NCI-H1694 treated with DMSO at 0.1 percent for 48 hours (cell line): ENCODE results near the gene GPR135.

Experiments
- DNase-seq: peaks from one replicate; lab custom pipeline; 2025; lab: John Stamatoyannopoulos, UW

GPR135 gene

DNA sequence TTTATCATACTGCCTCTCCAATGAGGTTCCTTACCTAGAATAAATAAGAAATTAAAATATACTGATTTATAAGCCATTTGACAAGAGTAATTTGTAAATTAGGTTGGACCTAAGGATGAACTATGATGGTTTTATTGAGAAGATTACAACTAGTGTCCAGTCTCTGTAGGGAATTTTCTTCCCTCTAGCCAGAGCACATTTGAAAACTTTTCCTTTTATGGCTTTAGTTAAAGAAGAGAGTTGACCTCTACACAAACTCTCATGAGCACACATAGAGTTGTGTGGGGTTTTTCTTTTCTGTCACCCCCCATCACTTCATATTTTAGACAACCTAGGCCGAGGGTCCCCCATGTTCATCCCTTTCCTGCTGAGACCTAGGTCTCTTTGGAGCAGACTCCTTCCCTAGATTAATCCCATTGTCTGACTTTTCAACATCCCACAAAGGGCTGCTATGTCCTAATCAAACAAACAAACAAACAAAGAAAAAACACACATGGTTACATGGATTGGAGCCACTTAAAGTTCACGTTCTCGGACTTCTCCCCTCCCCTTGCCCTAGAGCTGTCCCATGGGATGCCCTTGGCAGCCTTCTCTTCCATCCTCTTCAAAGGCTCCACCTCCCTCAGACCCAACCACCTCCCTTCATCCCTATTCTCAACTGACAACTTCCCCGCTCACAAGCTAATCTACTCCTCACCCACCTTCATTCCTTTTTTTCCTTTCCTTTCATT, 40.7 kb downstream of the GPR135 start:
- no peak for DNase-seq

DNA sequence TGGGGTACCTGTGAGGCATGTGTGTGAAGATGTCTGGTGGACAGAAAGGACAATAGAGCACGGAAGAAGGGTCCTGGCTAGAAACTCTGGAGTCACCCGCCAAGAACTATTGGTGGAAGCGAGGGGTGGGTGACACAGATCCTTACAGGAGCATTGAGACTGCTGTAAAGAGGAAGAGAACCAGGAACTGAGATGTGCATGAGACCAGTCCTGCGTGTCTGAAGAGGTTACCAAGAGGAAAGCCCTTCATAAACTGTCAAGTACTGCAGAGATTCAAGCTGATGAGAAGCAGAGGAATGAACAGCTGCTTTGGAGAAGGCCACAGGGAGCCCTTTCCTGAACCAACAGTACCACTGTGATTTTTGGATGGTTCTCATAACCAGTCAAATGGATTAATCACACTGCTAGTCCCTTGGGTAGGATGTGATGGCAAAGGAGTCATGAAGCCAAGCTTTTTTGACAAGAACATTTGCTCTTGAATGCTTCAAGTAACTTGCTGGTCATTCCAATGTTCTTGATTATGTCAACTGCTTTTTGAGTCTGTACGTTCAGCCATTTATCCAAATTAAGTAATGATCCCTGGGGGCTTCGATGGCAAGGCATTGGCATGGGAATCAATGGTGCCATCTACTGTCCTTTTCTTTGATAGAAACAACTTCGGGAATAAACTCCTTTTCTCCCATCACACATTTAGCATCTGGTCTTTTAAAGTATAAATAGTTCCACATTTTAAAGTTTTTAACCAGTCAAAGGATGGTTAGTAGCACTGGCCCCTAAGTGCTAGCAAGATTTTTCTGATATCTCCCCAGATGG, 42.9 kb downstream of the GPR135 start:
- DNase-seq, result peak; percentile 55

DNA sequence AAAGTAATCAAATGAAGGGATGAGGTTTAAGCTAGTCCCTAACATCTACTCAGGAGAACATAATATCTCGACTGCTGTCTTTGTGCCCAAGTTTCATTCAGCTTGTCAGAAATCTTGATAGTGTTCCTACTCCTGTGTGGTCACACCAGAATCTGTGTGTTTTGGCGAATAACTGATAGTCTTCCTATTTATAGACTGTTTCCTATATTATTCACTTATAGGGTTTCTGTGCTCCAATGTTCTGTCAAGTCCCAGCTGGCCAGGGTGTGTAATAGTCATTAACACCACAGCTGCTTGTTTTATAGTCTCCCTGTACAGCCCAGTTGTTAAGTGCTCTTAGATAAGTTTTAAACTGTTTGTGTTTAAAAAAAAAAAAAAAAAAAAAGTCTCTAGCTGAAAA, 45.9 kb downstream of the GPR135 start:
- no peak for DNase-seq

- no peak for DNase-seq
Observed at GRCh38 chr14:59417311-59417710, 47.9 kb downstream of the GPR135 start.

DNA sequence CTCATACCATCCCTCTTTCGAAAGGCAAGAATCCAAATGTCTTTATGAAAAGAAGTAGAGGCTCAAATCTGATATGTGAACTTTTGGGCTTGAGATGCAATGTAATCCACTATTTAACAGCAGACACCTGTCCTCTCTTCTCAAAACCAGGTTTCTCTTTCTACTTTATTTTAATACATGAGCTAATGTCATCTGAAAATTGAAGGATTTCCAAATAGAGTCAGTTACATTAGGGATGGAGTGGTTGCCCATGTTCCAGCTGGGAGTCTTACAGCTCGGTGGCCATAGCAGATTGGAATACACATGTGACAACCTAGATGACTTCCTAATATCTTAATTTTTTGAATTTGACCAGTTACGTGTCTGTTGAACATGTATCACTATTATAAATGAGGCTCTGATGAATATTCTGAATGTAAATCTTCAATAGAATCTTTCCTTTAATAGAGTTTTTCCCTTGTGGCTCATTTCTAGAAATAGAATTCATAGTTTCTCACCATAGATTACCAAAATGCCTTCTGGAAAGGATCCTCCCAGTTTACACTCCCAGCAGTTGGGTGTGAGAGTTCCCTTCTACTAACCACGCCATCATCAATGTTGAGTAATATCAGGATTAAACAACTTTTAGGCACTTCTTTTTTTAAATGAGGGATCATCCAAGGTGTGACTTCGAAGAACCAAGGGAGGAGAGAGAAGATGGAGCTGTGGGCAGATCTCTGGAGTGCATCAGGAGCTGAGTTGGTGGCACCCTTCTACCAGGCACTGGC, 49.2 kb downstream of the GPR135 start:
- no peak for DNase-seq
